Measurements from ENCODE around the gene FXN.
"Not testable (repeated sequence)": the region's sequence is repeated elsewhere in the genome, so short reads cannot be mapped to it uniquely, and the experiment has no call there.

FXN gene

GRCh38 chr9:69107771-69108170, 72.2 kb downstream of the FXN start:
- DNase-seq, result no peak

GRCh38 chr9:69108706-69109105, 73.2 kb downstream of the FXN start:
- not testable (repeated sequence) for DNase-seq

- no peak for DNase-seq
These were observed 73.6 kb downstream of the FXN start for GRCh38 chr9:69109152-69109551.

- DNase-seq, result not testable (repeated sequence)
These were observed 77.1 kb downstream of the FXN start for GRCh38 chr9:69112646-69113045.

- no peak for DNase-seq
These were observed 80.1 kb downstream of the FXN start for GRCh38 chr9:69115621-69116020.

GRCh38 chr9:69118656-69119055, 83.1 kb downstream of the FXN start:
- DNase-seq, result no peak

- DNase-seq, result peak; percentile 37
These were observed 85.0 kb downstream of the FXN start for GRCh38 chr9:69120380-69121154.

- DNase-seq, result no peak
These were observed 85.9 kb downstream of the FXN start for GRCh38 chr9:69121155-69122081.

GRCh38 chr9:69122082-69122548, 86.6 kb downstream of the FXN start:
- DNase-seq, result peak; percentile 43

- DNase-seq, result peak; percentile 70
These were observed 87.1 kb downstream of the FXN start for GRCh38 chr9:69122549-69123141.

GRCh38 chr9:69130456-69131441, 95.2 kb downstream of the FXN start:
- peak; percentile 80 for DNase-seq

- peak; percentile 96 for DNase-seq
These were observed 96.1 kb downstream of the FXN start for GRCh38 chr9:69131682-69132081.

- no peak for DNase-seq
These were observed 96.8 kb downstream of the FXN start for GRCh38 chr9:69132361-69132760.

- DNase-seq, result no peak
These were observed 98.9 kb downstream of the FXN start for GRCh38 chr9:69134412-69134811.

GRCh38 chr9:69136185-69136584, 100.6 kb downstream of the FXN start:
- DNase-seq, result no peak

GRCh38 chr9:69136779-69137178, 101.2 kb downstream of the FXN start:
- no peak for DNase-seq

- DNase-seq, result no peak
These were observed 101.8 kb downstream of the FXN start for GRCh38 chr9:69137311-69137710.

- no peak for DNase-seq
These were observed 104.0 kb downstream of the FXN start for GRCh38 chr9:69139596-69139995.

GRCh38 chr9:69140123-69140735, 104.7 kb downstream of the FXN start:
- no peak for DNase-seq

- DNase-seq, result no peak
These were observed 106.3 kb downstream of the FXN start for GRCh38 chr9:69141851-69142250.

GRCh38 chr9:69143291-69143690, 107.7 kb downstream of the FXN start:
- no peak for DNase-seq

Data from kidney glomerular epithelial cell (primary cell).